A673 (cell line): ENCODE results near the gene LHFPL5.

Experiments
- CTCF ChIP-seq: fragments of 300-800, 200-600 bp; sonication (generic); conservative IDR thresholded peaks from 2 replicates; pipeline ENCODE4 v1.5.1; 2017; ENCODE audit warnings: low read depth, mild to moderate bottlenecking, antibody characterized with exemption, low read length, moderate library complexity, mixed read lengths
- EZH2 ChIP-seq: fragments of 200-600 bp; sonication (generic); IDR thresholded peaks from 2 replicates; pipeline ENCODE4 v1.6.1; 2017; ENCODE audit warnings: borderline replicate concordance, low read depth, mild to moderate bottlenecking, mixed read lengths, antibody characterized with exemption, low read length; ENCODE audit not compliant: poor library complexity, severe bottlenecking

GRCh38 chr6:35786272-35786671 is 18.9 kb upstream of the LHFPL5 start:
- TF ChIP-seq CTCF (no peak), EZH2 (no peak)
